Tibial artery (tissue), 4 donors: ENCODE results near the gene NDUFS8.

ENCODE experiments used
- DNase-seq, 2 donors: peaks; one replicate each; pipeline ENCODE4 v3.0.0-alpha.2; 2019
- H3K27ac ChIP-seq, 2 donors: fragments of 200-600 bp; sonication (generic) in 1 of 2; 1 replicate in 1 of 2; 2 replicates in 1 of 2; pipeline ENCODE4 v1.5.1; 2018 to 2019; ENCODE audit warnings: mild to moderate bottlenecking in 1 of 2
- H3K27me3 ChIP-seq, 2 donors: fragments of 200-600 bp; sonication (generic) in 1 of 2; one replicate each; pipeline versions ENCODE4 v1.5.1 to v1.6.0; 2016 to 2019
- H3K36me3 ChIP-seq, 3 donors: fragments of 200-600 bp; sonication (generic) in 2 of 3; one replicate each; pipeline ENCODE4 v1.5.1; 2016 to 2019; ENCODE audit warnings: mild to moderate bottlenecking in 2 of 3
- H3K4me1 ChIP-seq, 4 donors: fragments of 200-600 bp; sonication (generic) in 2 of 4; 1 replicate in 3 of 4; 2 replicates in 1 of 4; pipeline ENCODE4 v1.5.1; 2016 to 2019
- H3K4me3 ChIP-seq, 2 donors: fragments of 200-600 bp; sonication (generic) in 1 of 2; 1 replicate in 1 of 2; 2 replicates in 1 of 2; pipeline ENCODE4 v1.5.1; 2018 to 2019; ENCODE audit warnings: mild to moderate bottlenecking in 2 of 2
- H3K9me3 ChIP-seq, 3 donors: fragments of 200-600 bp; sonication (generic) in 1 of 3; one replicate each; pipeline ENCODE4 v1.5.1; 2016 to 2019
- CTCF ChIP-seq, 2 experiments: fragments of 200-600 bp in 1 of 2; fragments of 450-650 bp in 1 of 2; IDR thresholded peaks; one replicate each; pipeline ENCODE4 v1.5.1; 2017 to 2019; ENCODE audit warnings: antibody characterized with exemption in 2 of 2, mild to moderate bottlenecking in 1 of 2, moderate library complexity in 1 of 2
- intact Hi-C: fragments of 100-400 bp; cut with DNase I; formaldehyde crosslinking; loops from one replicate; pipeline ENCODE4 v1.15.0; 2023; ENCODE audit warnings: low total_unique reads

The NDUFS8 gene

GRCh38 chr11:68015467-68015866 is 15.0 kb upstream of the NDUFS8 start:
- intact Hi-C loops: no loop called here

GRCh38 chr11:68016161-68016903 is 14.1 kb upstream of the NDUFS8 start:
- TF ChIP-seq CTCF (IDR thresholded peaks at IDR 0.05): no peak
- no peaks in the 10 kb centered on the region for H3K9me3 ChIP-seq
- peaks cover 4 to 61% (median 49%) of the 10 kb centered on the region in 4 donors for H3K4me1 ChIP-seq
- DNase-seq: no peak
- peak overlapping the region in 1 of 2 donors; percentile 29 for H3K27ac ChIP-seq
- no peaks in the 10 kb centered on the region for H3K27me3 ChIP-seq
- H3K4me3 ChIP-seq: no peak overlapping the region
- intact Hi-C loops: no loop called here
- no peaks in the 10 kb centered on the region for H3K36me3 ChIP-seq

More at GRCh38 chr11:68015467-68015866, 15.0 kb upstream of the NDUFS8 start:
- no peak for DNase-seq
- Histone ChIP-seq H3K9me3 (no peaks in the 10 kb centered on the region), H3K4me3 (no peak overlapping the region), H3K36me3 (no peaks in the 10 kb centered on the region), H3K27ac (peak overlapping the region; percentile 93 to 94), H3K4me1 (peaks cover 4 to 70% (median 58%) of the 10 kb centered on the region in 4 donors), H3K27me3 (no peaks in the 10 kb centered on the region)
- TF ChIP-seq CTCF (IDR thresholded peaks at IDR 0.05): no peak

- intact Hi-C loops: no loop called here
- Histone ChIP-seq H3K9me3 (no peaks in the 10 kb centered on the region), H3K27me3 (no peaks in the 10 kb centered on the region), H3K27ac (peak overlapping the region in 1 of 2 donors; percentile 29), H3K4me3 (no peak overlapping the region), H3K36me3 (no peaks in the 10 kb centered on the region), H3K4me1 (peaks cover 4 to 53% (median 41%) of the 10 kb centered on the region in 4 donors)
- no peak for TF ChIP-seq CTCF (IDR thresholded peaks at IDR 0.05)
- DNase-seq: no peak
Observed at GRCh38 chr11:68016904-68017817, 13.3 kb upstream of the NDUFS8 start.

GRCh38 chr11:68017980-68018729 is 12.3 kb upstream of the NDUFS8 start:
- Histone ChIP-seq H3K27me3 (no peaks in the 10 kb centered on the region), H3K4me3 (no peak overlapping the region), H3K36me3 (peaks cover 0 to 4% (median 0%) of the 10 kb centered on the region in 3 donors), H3K27ac (no peak overlapping the region), H3K9me3 (no peaks in the 10 kb centered on the region), H3K4me1 (peaks cover 4 to 43% (median 31%) of the 10 kb centered on the region in 4 donors)
- TF ChIP-seq CTCF (IDR thresholded peaks at IDR 0.05): no peak
- intact Hi-C loops: no loop called here
- DNase-seq: no peak

GRCh38 chr11:68018730-68019190 is 11.7 kb upstream of the NDUFS8 start:
- no peak for TF ChIP-seq CTCF (IDR thresholded peaks at IDR 0.05)
- Histone ChIP-seq H3K36me3 (peaks cover 0 to 4% (median 0%) of the 10 kb centered on the region in 3 donors), H3K4me1 (peaks cover 4 to 37% (median 25%) of the 10 kb centered on the region in 4 donors), H3K9me3 (no peaks in the 10 kb centered on the region), H3K27ac (no peak overlapping the region), H3K27me3 (no peaks in the 10 kb centered on the region), H3K4me3 (no peak overlapping the region)
- intact Hi-C loops: no loop called here
- DNase-seq: no peak
